ELR (cell line): Measurements from ENCODE around the gene MINDY4.

Experiments
- DNase-seq: peaks from one replicate; pipeline ENCODE4 v3.0.0-alpha.2; 2015; ENCODE audit warnings: low read depth

The MINDY4 gene

DNA sequence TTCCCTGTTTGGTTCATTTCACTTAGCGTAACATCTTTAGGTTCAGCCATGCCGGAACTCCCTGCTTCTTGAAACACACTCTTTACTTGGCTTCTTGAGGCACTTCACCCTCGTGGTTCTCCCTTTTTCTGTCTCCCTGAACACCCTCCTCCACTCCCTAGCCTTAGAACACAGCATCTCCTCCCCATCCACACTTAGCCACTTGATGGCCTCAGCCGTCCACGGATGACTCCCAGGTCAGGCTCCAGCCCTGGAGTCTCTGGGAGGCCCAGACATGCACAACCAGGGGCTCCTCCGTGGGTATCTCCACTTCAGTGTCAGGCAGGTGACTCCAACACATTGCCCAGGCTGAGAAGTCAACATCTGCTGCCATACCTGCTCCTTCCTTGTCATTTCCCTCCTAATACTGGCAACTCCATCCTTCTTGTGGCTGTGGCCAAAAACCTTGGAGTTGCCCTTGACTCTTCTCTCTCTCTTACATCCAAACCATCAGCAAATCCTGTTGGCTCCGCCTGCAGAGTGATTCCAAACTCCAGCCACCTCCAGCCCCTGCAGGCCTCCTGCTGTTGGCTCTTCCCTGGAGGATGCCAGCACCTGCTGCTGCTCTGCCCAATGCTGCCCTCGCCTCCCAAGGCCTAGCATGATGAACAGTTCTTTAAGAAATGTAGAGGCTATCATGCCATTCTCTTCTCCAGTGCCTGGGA is 27.7 kb upstream of the MINDY4 start:
- peak; percentile 58 for DNase-seq

DNA sequence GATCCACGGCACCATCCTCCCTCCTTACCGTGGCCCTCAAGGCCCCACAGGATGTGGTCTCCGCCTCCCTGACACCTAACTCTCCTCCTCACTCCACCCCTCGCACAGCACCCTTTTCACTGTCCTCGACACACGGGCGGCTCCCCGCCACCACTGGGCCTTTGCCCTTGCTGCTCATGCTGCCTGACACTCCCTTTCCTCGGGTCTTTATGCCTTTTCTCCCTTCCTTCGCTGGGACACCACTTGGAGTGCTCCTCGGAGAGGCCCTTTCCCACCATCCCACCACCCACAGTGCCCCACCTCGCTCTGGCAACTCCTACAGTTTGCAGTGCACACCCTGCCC is 27.2 kb upstream of the MINDY4 start:
- no peak for DNase-seq

DNA sequence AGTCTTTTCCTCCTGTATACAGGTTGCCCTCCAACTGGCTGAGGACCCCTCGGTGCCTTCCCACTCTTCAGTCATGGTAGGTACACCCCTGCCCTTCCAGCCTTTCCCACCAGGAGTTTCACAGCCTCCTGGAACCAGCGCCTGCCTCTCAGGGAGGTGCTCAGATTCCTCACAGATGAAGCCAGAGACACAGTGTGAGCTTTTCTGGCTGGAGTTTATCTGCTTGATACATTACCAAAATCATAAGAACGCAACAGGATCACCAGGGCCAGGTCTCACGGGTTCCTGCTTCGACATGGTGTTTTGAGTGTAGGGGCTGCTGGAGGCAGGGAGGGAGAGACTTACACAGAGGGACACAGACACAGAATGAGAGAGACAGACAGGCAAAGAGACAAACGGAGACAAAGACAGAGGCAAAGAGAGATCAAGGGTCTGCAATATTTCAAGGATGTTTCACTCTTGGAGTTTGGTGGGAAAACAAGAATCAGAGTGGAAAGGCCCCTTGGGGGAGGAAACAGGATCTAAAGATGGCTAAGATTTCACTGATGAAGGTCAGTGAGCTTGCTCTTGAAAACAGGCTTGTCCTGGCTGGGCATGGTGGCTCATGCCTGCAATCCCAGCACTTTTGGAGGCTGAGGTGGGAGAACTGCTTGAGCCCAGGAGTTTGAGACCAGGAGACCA is 25.8 kb upstream of the MINDY4 start:
- no peak for DNase-seq

DNA sequence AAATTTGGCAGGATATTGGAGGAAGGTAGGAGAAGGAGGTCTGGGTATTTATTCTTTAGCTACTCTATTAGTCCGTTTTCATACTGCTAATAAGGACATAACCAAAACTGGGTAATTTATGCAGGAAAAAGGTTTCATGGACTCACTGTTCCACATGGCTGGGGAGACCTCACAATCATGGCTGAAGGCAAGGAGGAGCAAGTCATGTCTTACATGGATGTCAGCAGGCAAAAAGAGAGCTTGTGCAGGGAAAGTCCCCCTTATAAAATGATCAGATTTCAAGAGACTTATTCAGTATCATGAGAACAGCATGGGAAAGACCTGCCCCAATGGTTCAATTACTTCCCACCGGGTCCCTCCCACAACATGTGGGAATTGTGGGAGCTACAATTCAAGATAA is 21.2 kb upstream of the MINDY4 start:
- DNase-seq = no peak

DNA sequence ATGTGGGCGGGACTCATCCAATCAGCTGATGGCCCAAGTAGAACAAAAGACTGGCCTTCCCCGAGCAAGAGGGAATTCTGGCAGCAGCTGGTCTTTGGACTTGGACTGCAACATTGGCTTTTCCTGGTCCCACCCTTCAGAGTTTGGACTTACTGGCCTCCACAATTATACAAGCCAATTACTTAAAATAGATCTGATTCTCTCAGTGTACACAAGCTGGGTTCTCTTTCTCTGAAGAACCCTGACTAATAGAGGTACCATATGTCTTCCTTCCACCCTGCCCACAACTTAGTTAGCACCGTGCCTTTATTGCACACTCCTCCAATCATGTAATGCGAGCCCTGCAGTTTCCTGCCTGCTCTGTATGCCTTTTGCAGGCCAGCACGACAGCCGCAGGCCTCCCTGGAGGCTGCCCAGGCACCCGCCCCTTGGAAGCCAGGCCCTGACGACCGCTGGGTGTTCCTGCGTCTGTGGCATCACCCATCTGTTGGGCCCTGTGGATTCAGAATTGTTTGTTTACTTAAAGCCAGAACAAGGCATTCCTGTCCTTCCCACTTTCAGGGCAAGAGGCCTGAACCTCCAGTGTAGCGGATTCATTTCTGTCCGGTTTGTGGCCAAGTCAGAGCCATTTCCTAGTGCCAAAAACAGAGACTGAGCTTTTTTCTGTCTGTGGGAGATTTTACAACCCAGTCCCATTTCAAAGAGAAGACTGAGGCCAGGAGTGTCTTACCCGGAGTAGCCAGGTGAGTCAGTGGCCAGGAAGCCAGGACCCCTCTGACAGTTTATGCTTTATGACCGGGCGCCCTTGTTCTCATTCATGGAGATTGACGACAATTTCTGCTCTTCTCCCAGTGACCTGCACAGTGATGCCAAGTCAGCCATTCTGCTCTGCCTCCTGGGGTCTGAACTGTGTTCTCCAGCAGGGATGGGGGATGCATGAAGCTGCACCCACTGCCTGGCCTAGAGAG is 20.2 kb upstream of the MINDY4 start:
- peak; percentile 77 for DNase-seq

DNA sequence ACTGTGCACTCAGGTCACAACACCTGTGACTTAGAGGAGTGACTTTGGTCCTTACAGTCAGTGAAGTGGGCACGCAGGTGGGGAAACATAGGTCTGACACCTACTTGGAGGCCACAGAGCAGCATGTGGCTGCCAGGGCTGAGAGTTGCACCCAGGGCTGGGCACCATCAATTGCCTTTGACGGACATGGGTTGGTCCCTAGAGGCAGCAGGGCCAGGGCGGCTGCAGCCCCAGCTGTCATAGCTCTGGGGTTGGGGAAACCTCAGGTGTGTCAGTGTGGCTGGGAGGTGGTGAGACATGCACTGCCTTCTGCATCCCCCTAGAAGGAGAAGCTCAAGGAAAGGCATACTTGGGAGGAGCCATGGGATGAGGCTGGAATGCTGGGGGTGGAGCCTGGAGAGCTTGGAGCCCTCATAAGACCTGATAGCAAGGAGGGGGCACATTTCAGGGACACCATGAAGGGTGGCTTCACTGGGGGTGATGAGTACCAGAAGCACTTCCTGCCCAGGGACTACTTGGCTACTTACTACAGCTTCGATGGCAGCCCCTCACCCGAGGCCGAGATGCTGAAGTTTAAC is 19.4 kb upstream of the MINDY4 start, which contains the start of gene INMT:
Gene INMT (plus strand): TSS at position 440 of the 578 bp plus-strand sequence. CDS start 16 bp downstream, at position 456.
- no peak for DNase-seq

DNA sequence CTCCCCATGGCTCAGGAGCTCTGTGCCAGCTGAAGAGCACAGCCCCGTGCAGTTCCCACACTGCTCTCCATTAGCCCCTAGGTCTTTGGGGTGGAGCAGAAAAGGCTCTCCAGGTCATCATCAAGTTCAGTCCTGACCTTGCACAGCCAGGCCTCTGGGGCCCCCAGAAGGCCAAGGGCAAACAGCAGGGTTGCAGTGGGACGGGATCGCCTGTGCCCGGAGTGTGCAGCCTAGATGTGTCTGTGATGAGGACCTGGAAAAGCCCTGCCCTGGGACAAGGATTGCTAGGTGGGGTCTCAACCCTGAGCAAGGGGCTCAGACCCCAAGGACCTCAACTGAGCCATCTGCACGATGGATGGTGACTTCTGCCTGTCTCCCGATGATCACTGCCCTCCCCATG is 18.7 kb upstream of the MINDY4 start:
- DNase-seq = no peak

DNA sequence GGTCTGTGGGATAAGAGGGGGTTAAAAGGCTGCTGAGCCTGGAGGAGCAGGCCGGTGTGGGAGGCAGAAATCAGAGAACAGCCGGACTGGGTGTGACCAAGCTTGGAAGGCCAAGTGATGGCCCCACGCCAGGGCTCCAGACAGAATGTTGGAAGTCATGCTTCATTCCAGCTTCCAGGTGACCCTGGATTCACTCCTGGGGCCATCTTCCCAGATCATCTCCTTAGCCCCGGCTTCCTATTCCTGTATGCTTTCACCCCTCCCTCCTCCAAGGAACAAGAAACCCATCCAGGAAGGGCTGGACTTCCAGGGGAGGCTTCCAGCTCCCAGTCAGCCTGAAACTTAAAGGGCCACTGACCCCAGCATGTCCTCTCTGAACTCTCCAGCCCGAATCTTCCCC is 18.2 kb upstream of the MINDY4 start:
- DNase-seq = no peak

DNA sequence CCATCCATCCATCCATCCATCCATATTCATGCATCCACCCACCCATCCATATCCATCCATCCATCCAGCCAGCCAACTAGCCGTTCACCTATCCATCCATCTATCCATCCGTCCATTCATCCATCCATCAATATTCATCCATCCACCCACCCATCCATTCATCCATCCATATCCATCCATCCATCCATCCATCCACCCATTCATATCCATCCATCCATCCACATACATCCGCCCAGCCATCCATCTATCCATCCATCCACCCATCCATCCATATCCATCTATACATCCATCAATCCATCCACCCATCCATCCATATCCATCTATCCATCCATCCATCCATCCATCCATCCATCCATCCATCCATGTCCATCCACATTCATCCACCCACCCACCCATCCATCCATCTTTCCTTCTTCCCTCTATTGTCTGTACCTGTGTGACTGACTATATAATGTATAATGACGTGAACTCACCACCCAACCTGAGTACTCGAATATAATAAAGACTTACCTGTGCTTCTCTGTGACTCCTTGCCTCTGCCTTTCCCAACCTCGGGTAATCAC is 16.8 kb upstream of the MINDY4 start:
- no peak for DNase-seq

DNA sequence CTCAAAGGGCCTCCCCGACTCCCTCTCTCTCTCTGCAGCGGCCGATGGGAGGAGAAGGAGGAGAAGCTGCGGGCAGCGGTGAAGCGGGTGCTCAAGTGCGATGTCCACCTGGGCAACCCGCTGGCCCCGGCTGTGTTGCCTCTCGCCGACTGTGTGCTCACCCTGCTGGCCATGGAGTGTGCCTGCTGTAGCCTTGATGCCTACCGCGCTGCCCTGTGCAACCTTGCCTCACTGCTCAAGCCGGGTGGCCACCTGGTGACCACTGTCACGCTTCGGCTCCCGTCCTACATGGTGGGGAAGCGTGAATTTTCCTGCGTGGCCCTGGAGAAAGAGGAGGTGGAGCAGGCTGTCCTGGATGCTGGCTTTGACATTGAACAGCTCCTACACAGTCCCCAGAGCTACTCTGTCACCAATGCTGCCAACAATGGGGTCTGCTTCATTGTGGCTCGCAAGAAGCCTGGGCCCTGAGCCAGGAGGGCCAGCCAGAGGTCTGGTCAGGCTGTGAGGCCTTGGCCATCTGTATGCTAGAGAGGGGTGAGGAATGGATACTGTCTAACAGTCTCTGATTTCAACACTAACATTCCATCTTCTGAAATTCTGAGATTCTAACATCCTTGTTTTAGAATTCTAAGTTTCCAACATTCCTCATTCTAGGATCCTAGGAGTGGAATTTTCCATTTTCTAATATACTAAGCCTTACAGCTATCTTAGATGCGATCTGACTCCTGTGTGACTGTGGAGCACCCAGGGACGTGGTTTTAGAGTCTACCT is 15.6 kb upstream of the MINDY4 start:
- DNase-seq = no peak

DNA sequence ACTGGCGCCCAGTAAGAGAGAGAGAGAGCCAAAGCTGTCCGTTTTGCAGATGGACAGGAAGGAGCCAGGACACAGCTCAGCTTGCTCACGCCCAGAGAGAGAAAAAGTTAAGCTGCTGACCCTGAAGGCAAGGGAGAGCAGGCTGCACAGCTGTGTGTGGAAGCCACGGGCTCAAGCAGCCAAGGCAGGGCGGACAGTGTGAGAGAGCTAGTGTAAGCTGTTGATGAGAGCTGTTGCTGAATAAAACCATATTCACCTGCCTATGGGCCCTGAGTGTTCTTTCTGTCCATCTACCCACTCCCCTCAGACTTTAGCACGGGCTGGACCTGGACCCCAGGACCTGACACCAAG is 13.9 kb upstream of the MINDY4 start:
- no peak for DNase-seq

DNA sequence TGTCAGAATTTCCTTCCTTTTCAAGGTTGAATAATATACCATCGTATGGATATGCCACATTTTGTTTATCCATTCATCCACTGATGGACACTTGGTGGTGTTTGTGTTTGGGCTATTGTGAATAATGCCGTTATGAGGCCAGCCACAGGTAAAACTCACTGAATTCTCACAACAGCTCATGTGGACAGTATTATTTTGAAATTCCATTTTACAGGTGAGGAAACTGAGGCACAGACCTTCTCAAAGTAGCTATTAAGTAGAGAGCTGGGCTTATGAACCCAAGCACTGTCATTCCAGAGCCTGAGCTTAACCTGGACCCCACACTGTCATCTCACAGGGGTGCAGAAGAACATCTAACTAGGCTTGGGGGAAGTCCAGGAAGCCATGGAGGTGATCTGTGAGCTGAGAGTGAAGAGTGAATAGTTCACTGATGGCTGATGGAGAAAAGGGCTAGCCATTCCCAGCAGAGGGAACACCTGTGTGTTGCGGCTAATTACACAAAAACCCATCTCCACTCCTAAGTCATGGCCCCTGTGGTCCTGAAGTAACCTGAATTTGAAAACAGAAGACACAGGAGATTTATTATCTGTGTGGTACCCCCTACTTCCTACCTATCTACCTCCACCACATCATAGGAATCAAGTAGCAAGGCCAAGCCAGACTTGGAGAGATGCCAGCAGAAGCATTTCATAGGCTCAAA is 10.6 kb upstream of the MINDY4 start:
- no peak for DNase-seq

DNA sequence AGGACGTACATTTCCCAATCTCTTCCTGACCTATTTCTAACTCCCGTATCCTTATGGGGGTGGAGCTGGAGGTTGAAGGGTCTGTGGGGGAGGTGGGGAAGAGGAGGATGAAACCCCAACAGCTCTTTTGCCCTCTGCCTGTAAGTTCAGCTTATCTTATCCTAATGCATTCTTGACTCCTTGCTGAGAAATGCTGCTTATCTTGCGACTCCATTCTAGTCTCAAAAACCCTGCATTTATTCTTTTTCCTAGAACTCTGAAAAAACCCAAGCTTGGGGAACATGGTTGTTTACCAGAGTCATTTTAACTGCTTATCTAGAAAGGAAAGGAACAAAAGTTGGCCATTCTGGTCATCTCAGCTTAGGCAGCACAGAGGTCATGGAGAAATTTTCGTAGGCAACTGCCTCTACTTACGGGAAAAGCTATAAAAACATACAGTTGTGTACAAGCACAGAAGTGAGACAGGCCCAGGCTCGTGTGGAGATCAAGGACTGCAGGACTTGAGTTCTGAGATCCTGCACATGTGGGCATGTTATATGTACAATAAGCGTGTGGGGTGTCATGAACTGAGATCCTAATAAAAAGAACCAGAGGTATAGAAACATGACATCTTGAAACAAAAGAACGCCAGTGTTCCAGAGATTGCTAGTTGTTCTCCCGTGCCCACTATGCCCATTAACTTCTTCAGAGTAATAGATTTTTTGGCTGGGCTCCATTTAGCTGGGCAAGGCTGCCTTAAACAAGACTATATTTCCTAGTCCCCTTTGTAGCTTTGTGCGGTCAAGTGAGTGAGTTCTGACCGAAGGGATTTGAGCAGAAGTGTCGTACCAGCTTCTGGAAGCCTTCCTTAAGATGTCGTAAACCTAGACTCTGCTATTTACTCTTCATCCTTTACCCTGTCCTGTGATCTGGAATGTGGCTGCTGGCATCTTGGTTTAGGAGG is 9.7 kb upstream of the MINDY4 start:
- no peak for DNase-seq

DNA sequence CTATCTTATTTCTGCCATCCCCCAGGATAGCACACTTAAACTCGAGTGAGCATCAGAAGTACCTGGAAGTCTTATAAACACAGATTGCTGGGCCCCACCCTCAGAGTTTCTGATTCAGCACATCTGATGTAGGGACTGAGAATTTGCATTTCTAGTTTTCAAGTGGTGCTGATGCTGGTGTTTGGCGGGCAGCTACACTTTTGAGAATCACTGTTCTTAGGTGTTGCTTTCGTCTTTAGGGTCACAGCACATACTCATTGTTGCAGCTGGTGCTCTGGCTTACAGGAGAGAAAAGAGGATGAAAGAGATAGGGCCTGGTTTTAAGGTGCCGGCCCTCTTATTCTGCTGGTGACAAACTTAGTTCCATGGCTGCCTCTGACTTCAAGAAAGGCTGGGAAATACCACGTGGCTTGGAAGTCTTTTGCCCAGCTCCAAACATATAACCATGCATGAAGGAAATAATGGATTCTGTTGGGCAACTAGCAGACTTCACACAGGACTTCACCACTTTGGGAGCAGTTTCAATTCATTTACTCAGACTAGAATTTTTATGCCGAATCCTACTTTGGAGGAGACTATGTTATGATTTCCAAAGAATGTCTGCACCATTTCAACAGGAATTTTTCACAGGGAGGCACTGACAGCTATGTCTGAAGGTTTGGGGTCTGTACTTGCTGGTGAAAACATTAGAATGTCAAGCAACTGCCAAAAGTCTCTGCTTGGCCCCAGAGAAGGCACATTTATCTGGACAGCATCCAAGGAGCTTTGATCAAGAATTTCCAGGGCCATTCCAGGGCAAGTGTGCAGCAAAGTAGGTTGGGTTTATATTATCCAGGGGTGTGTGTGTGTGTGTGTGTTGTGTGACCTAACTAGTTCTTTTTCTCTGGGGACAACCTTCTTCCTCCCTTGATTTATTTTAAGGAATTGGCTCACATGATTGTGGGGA is 6.9 kb upstream of the MINDY4 start:
- no peak for DNase-seq

DNA sequence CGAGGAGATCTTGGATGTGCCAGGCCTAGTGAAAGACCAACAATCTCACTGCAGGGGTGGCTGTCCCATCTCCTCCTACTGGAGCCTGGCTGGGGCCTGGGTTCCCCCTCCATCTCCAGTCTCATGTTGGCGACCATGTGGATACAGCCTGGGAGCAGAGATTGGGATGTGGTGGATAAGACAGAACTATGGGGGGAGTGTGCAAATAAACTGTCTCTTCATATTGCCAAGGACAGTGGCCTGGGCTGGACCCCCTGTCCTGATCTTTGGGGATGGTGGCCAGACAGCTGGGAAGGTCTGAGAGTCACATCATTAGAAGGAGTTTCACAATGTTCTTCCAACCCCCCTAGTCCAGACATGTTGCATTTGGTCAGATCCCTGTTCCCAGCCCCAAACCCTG is 5.8 kb upstream of the MINDY4 start:
- no peak for DNase-seq

DNA sequence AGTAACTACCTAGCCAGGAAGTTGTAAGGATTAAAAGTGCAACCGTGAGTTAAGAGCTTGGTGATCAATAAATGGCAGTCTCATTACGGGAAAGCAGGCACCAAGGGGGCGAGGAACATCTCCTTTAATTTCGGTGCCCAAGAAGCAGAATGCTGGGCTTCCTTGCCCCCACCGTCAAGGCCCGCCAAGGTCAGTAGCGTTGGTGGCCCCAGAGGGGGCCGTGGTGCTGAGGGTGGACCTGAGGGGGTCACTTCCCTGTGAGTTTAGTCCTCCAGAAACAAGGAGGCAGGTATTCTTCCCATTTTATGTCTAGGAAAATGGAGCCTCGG is 408 bp upstream of the MINDY4 start:
- DNase-seq = no peak

DNA sequence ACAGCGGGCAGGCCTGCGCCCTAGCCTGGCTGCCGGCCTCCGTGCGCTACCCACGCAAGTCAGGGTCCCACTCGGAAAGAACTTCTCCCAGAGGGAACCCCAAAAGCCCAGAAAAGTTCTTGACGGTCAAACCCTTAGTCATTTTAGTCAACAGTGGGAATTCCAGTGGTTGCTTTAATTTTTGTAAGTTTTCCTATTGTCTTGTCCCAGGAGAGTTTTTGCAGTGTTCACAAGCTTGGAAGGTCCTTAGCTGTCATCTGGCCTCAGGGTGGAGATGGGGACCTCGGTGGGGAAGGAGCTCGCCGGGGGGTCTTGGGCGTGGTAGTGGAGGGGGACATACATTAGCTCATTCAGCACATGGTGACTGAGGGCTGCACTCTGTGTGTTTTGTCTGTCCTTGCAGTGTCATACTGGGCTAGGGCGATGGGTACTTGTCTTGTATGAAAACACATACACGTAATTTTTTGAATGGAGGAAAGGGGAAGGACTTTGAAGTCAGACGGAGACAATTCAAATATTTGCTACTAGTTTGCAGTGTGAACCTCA is 736 bp downstream of the MINDY4 start:
- peak; percentile 26 for DNase-seq

DNA sequence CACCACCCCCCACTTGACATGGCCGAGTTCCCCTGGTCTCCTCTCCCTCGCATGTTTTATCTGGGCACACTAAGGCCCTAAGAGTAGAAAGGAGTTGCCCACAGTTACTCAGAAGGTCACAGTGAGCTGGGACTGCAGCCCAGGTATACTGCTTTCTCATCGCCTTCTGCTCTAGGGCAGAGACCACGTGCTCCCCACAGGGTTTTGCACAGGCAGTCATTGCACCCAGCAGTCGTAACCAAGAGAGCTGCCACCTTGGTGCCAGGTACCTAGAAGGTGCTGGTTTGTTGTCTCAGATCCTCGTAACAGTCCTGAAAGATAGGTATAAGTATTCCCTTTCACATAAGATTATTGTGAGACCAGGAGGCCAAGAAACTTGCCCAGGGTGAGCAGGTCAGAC is 1.8 kb downstream of the MINDY4 start:
- DNase-seq = no peak
